Stimulated activated CD8-positive, alpha-beta memory T cell treated with anti-CD3 and anti-CD28 coated beads, Interleukin-4, amount 100 ng/mL, for 4 hours (primary cell): ENCODE data around the gene PAGE3.

Source experiments
- DNase-seq, 2 donors: peaks; one replicate each; pipeline ENCODE4 v3.0.0-alpha.2; 2020; ENCODE audit warnings: low read depth in 2 of 2, low spot score in 1 of 2

PAGE3 gene, protein sequence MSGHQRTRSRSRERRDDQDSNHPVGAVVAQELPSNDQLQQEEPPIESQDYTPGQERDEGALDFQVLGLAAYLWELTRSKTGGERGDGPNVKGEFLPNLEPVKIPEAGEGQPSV

DNA sequence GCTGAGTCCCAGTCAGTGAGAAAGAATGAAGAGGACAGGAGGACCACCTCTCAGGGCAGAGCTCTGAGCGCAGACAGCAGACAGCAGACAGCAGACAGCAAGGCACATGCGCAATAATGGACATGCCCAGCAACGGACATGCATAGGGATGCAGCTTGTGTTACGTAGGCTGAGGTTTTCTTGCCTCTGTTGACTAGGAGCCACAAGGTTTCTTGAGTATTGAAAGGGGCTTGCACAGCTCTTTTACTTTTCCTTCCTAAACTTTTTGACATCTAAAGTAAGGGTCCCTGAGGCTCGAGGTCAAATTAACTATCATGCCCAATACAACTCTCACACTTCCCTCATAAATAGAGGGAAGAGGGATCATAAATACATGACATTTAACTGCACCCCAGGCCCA lies at the start of gene PAGE3:
TSS of gene PAGE3 (minus strand) at position 101 of the 400 bp plus-strand sequence. CDS start 1,013 bp downstream, outside the sequence.
- no peak for DNase-seq

- DNase-seq = no peak
Measured at GRCh38 chrX:55312655-55313054, 47.9 kb upstream of the PAGE3 start.

- no peak for DNase-seq
Measured at GRCh38 chrX:55290963-55291362, 26.2 kb upstream of the PAGE3 start.

DNA sequence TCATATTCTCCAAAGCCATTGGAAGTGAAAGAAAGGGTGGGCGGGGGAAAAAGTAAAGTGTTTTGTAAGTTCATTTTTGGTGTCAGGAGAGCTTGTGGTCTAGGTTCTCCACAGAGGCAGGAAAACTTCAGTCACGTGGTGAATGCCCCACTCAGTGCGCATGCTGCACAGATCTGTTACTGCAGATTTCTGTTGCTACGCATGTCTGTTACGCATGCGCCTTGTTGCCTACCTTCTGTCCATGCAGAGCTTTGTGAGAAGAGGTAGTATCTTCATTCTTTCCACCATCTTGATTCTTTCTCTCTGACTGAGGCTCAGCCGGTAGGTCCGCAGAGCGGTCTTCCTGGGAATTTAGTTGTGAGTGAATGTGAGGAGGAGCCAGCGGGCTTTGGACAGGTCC lies 15.1 kb upstream of the PAGE3 start:
- no peak for DNase-seq

- no peak for DNase-seq
Measured at GRCh38 chrX:55260806-55261205, 3.9 kb downstream of the PAGE3 start.

DNA sequence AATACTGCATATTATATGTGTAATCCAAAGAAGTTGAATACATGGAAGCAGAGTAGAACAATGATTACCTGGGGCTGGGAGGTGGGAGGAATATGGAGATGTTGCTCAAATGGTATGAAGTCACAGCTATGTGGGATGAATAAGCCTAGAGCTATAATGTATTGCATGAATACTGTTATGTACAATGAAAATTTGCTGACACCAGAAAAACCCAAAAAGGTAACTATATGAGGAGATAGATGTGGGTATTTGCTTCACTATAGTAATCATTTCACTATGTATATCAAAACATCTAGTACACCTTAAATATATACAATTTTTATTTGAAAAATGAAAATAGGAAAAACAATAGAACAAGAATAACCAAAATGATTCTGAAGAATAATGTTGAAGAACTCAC lies 11.2 kb downstream of the PAGE3 start:
- no peak for DNase-seq

DNA sequence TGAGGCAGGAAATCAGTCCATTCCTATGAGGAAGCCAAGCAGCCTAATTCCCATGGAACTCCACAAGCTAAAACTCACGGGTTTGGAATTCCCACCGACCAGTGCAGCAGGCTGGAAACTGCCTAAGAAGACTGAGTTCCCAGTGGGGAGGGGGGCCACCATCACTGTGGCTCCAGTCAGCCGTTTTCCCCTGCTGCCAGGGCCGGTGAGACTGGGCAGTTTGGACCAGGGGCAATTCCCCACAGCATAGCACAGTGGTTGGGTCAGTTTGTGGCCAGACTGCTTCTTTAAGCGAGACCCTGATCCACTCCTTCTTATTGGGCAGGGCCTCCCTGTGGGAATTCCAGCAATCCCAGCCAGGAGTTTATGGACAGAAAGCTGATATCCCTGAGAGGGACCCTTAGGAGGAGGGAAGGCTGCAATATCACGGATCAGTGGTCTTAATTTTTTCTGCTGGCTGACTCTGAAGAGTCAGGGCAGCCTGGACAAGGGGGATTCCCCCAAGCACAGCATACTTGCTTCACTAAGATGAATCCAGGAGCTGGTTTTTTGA lies 23.9 kb downstream of the PAGE3 start:
- DNase-seq = no peak

- no peak for DNase-seq
Measured at GRCh38 chrX:55220119-55220794, 44.5 kb downstream of the PAGE3 start, which contains the start of gene PAGE5. PAGE5 (plus strand) TSS chrX:55220346; CDS start chrX:55221383, 1,037 bp downstream.

GRCh38 chrX:55213381-55213780 lies 51.3 kb downstream of the PAGE3 start:
- no peak for DNase-seq

GRCh38 chrX:55210931-55211677 lies 53.6 kb downstream of the PAGE3 start:
- no peak for DNase-seq
